Epithelial cell of esophagus (primary cell): ENCODE data around the gene GLTPD2.

Experiments used
- DNase-seq: peaks from one replicate; pipeline ENCODE4 v3.0.0; 2010; ENCODE audit warnings: low read depth
- H3K4me3 ChIP-seq: 2 replicates; pipeline ENCODE4 v1.5.1; 2011; ENCODE audit warnings: mild to moderate bottlenecking, low read length, control low read depth
- TF ChIP-seq, protein P1 (sequence below): IDR thresholded peaks from 2 replicates; pipeline ENCODE4 v1.5.1; 2011; ENCODE audit warnings: low read depth, mild to moderate bottlenecking, low read length, control low read depth, inconsistent platforms; ENCODE audit not compliant: insufficient read depth; ENCODE audit errors: missing control alignments

GLTPD2 gene

DNA sequence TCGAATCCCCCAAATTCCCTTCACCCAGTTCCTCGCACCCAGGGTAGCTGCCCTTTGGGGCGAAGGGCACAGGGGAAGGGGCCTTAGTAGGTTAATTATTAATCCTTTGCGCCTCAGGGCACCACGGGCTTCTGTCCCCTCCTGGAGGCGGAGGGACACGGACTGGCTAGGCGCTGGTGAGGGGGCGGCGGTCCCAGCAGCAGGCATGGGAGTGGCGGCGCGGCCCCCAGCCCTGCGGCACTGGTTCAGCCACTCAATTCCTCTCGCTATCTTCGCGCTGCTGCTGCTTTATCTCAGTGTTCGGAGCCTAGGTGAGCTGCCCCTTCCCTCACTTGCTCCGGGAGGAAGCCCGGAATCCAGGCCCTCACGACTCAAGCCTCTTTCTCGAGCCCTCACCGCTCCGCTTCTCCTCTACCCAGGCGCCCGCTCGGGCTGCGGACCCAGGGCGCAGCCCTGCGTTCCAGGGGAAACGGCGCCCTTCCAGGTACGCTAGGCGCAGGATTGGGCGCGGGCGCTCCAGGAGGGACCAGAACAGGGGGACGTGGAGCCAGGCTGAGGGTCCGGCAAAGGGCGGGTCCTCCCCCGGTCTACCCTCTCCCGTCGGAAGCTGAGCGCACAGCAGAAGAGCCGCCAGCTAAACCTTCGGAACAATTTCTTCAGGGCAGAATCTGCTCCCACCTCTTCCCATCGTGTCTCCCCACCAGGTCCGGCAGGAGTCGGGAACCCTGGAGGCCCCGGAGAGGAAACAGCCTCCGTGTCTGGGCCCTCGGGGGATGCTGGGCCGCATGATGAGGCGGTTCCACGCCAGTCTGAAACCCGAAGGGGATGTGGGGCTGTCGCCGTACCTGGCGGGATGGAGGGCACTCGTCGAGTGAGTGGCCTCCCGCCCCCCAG, at the start of gene GLTPD2:
Gene GLTPD2 (plus strand): TSS at position 158 of the 894 bp plus-strand sequence. CDS start 48 bp downstream, at position 206.
- no peak for DNase-seq
- TF ChIP-seq, protein P1, sequence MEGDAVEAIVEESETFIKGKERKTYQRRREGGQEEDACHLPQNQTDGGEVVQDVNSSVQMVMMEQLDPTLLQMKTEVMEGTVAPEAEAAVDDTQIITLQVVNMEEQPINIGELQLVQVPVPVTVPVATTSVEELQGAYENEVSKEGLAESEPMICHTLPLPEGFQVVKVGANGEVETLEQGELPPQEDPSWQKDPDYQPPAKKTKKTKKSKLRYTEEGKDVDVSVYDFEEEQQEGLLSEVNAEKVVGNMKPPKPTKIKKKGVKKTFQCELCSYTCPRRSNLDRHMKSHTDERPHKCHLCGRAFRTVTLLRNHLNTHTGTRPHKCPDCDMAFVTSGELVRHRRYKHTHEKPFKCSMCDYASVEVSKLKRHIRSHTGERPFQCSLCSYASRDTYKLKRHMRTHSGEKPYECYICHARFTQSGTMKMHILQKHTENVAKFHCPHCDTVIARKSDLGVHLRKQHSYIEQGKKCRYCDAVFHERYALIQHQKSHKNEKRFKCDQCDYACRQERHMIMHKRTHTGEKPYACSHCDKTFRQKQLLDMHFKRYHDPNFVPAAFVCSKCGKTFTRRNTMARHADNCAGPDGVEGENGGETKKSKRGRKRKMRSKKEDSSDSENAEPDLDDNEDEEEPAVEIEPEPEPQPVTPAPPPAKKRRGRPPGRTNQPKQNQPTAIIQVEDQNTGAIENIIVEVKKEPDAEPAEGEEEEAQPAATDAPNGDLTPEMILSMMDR = no peak
- H3K4me3 ChIP-seq = peak within 1 kb of the TSS; percentile 77

DNA sequence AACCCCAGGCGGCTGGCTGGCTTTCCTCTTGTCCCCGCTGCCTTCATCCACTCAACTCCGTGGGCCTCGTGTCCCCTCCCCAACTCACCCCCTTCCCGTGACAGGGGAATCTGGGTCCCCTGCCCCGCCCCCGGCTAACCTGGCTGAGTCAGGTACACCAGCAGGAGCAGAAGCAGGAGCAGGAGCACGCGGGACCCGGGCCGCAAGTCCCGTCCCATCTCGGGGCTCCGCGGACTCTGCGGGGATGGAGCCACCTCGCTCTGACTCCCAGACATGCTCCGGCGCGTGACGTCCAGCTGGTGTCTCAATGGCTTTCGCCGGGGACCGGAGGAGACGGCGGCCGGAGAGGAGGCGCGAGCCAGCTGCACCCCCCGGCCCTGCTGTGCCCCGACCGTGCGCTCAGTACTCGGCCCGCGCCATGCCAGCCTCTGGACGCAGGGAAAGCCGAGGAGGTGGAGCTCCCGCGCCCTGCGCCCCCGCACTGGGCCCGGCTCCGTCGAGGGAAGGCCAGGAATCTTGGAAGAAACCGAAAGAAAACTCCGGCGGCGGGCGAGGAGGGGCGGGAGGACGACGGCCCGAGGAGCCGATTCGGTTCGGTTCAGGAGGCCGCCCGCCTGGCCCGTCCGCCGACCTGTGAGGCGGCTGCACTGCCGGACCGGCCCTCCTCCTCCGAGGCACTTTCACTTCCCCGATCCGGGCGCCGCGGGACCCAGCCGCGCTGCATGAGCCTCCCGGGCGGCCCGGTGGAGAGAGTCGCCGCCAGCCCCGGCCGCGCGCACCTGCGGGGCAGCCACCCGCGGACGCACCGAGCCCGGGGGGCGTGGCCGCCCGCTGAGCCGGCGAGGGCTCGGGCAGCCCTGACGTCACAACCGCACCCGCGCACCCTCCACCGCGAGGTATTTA, 49.4 kb upstream of the GLTPD2 start, which contains the start of the genes CXCL16 and ZMYND15:
Gene CXCL16 (minus strand): TSS at position 807 of the 903 bp plus-strand sequence. CDS start 589 bp downstream, at position 218.
Gene ZMYND15 (plus strand): TSS at position 712 of the 903 bp plus-strand sequence. CDS start 716 bp downstream, outside the sequence.
- TF ChIP-seq, protein P1 = no peak
- peak within 1 kb of the TSS; percentile 66 for H3K4me3 ChIP-seq
- peak; percentile 54 for DNase-seq

DNA sequence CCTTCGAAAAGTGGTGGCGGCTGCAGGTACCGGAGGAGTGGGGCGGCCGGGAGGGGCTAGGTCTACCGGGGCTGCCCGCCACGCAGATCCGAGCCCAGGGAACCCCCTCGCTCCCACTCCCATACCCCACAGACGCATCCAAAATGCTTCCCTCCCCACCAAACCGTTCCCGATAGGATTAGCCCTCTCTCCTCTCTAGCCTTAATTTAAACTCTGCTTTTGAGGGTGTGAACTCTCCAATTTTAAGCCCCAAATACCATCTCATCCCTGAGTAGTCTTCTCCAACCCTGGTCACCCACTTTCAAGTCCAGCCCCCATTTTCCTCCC, 48.8 kb upstream of the GLTPD2 start:
- no peak for DNase-seq
- H3K4me3 ChIP-seq = peak overlapping the region; percentile 66
- TF ChIP-seq, protein P1 = no peak

DNA sequence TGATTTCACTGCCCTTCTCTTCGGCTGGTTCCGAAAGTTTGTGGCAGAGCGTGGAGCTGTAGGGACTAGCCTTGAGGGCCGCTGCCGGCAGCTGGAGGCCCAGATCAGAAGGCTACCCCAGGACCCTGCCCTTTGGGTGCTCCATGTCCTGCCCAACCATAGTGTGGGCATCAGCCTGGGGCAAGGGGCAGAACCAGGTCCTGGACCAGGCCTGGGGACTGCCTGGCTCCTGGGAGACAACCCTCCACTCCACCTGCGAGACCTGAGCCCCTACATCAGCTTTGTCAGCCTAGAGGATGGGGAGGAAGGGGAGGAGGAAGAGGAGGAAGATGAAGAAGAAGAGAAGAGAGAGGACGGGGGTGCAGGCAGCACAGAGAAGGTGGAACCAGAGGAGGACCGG, 48.2 kb upstream of the GLTPD2 start:
- TF ChIP-seq, protein P1 = no peak
- H3K4me3 ChIP-seq = no peak overlapping the region
- DNase-seq = no peak

DNA sequence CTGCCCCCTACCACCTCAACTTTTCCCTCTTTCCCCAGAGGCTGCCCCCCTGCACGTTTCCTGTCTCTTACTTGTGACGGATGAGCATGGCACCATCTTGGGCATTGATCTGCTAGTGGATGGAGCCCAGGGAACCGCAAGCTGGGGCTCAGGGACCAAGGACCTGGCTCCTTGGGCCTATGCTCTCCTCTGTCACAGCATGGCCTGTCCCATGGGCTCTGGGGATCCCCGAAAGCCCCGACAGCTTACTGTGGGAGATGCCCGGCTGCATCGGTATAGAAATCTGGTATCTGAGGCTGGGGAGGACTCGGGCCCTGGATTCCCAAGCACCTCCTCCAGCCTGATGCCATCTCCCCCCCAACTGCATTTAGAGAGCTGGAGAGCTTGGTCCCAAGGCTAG, 47.2 kb upstream of the GLTPD2 start:
- TF ChIP-seq, protein P1 = no peak
- DNase-seq = no peak
- no peak overlapping the region for H3K4me3 ChIP-seq

DNA sequence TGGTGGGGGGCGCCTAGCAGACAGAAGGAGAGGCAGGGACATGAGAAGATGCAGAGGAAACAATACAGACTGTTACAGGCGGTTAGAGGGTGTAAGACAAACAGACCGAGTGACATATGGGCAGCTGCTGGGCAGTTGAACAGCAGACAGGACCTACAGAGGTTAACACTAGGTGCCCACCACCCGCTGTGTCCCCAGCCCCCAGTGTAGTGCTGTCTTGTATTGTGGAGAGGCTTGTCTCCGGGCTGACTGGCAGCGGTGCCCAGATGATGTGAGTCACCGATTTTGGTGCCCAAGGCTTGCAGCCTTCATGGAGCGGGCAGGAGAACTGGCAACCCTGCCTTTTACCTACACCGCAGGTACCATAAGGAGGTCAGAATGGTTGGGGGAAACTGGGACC, 46.6 kb upstream of the GLTPD2 start:
- no peak overlapping the region for H3K4me3 ChIP-seq
- TF ChIP-seq, protein P1 = no peak
- no peak for DNase-seq
